Measurements from ENCODE around the gene SLC39A11. TPM values are rescaled to one million over a fixed set of nuclear protein-coding genes. Genes with fewer than 3 reads are reported as not detected.

Gene SLC39A11
- total RNA-seq, 4 donors from 2014 or later = 23.0 to 30.9 (median 27.6) TPM

DNA sequence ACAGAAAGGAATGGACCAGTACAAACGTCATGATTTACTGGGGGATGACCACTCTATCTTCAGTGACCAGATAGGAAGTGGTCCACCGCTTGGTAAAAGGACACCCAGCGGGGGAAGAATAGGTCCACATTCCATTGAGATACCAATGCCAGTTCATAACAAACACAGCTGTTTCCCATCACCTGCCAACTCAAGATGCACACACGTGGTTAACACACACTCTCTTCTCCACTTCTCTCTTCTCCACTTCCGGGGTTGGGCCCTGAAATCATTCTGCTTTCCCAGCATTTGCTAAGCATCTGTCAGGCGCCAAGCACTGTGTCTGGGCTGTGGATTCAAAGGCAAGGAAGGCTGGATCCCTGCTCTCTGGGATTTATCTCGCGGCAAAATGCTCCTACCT lies 175.5 kb downstream of the SLC39A11 start:
- Histone ChIP-seq H3K36me3 (no peaks in the 10 kb centered on the region), H3K4me1 (no peaks in the 10 kb centered on the region), H3K9me3 (no peaks in the 10 kb centered on the region), H3K27me3 (no peaks in the 10 kb centered on the region), H3K4me3 (no peak overlapping the region), H3K27ac (no peak overlapping the region)
- no peak for TF ChIP-seq POLR2A (IDR thresholded peaks at IDR 0.05)
- 81 to 83% methylated on average over 8 of the region's 8 CpGs for WGBS, 2 donors
- intact Hi-C loops (cut with DNase I) = no loop called here
- no peak for DNase-seq

DNA sequence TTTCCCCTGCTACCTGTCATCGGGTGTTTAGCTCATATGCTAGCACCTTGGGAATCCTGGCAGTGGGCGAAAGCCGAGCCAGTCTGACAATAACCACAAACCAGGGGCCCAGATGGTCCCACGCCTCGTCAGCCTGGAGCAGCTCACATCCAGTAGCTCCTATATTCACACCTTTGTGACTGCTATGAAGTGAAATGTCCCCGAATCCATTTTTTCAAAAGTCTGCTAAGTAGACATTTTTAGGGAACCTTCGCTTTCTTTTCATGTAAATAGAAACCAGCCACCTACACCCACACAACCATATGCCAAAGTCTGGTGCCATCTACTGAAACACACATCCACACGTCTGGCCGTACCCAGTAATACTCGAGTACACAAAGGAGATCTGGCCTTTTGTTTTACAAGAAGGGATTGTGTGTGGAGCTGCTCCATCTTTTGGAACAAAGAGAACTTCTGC lies 176.8 kb downstream of the SLC39A11 start:
- Histone ChIP-seq H3K4me1 (no peaks in the 10 kb centered on the region), H3K27ac (no peak overlapping the region), H3K27me3 (no peaks in the 10 kb centered on the region), H3K36me3 (no peaks in the 10 kb centered on the region), H3K4me3 (no peak overlapping the region), H3K9me3 (no peaks in the 10 kb centered on the region)
- WGBS, 2 donors = 91% methylated on average over 10 of the region's 10 CpGs
- intact Hi-C loops (cut with DNase I) = no loop called here
- no peak for DNase-seq
- TF ChIP-seq POLR2A (IDR thresholded peaks at IDR 0.05) = no peak
- TF ChIP-seq CTCF (IDR thresholded peaks at IDR 0.05) = no peak

GRCh38 chr17:72913142-72913682 lies 179.3 kb downstream of the SLC39A11 start:
- TF ChIP-seq POLR2A (IDR thresholded peaks at IDR 0.05) (no peak), CTCF (IDR thresholded peaks at IDR 0.05) (no peak)
- DNase-seq = no peak
- intact Hi-C loops (cut with DNase I) = no loop called here
- no peak overlapping the region for H3K4me3 ChIP-seq
- H3K9me3 ChIP-seq = no peaks in the 10 kb centered on the region
- H3K36me3 ChIP-seq = peaks cover 0 to 8% (median 0%) of the 10 kb centered on the region in 3 donors
- H3K4me1 ChIP-seq = no peaks in the 10 kb centered on the region
- H3K27me3 ChIP-seq = no peaks in the 10 kb centered on the region
- H3K27ac ChIP-seq = no peak overlapping the region
- 88 to 89% methylated on average over 5 of the region's 5 CpGs for WGBS, 2 donors

DNA sequence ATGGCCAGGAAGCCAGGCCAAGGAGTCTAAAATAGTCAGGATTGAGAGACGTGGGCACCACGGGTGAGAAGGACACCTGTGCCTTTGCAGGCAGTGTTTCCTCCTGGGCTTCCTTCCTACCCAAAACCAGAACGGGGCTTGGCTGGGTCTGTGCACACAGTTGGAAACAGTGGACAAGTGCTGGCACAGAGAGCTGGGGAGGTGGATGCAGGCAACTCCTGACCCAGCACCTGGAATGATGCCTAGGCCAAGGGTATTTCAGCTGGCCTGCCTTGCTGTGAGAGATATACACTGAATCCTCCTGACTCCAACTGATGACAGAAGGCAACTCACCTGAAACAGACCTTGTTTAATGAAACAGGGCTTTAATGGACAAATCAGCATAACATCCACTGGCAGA lies 186.2 kb downstream of the SLC39A11 start:
- H3K36me3 ChIP-seq = peaks cover 0 to 8% (median 0%) of the 10 kb centered on the region in 3 donors
- H3K4me3 ChIP-seq = no peak overlapping the region
- H3K4me1 ChIP-seq = peaks cover 0 to 4% (median 0%) of the 10 kb centered on the region in 3 donors
- 52 to 56% methylated on average over 3 of the region's 3 CpGs for WGBS, 2 donors
- intact Hi-C loops (cut with DNase I) = no loop called here
- H3K27me3 ChIP-seq = no peaks in the 10 kb centered on the region
- no peaks in the 10 kb centered on the region for H3K9me3 ChIP-seq
- DNase-seq = no peak
- TF ChIP-seq CTCF (IDR thresholded peaks at IDR 0.05) (no peak), POLR2A (IDR thresholded peaks at IDR 0.05) (no peak)
- no peak overlapping the region for H3K27ac ChIP-seq

- Histone ChIP-seq H3K36me3 (no peaks in the 10 kb centered on the region), H3K4me1 (peaks cover 0 to 15% (median 0%) of the 10 kb centered on the region in 3 donors), H3K9me3 (no peaks in the 10 kb centered on the region), H3K27me3 (no peaks in the 10 kb centered on the region), H3K27ac (no peak overlapping the region), H3K4me3 (no peak overlapping the region)
- WGBS, 2 donors = 59 to 72% methylated on average over 4 of the region's 4 CpGs
- no peak for DNase-seq
- TF ChIP-seq CTCF (IDR thresholded peaks at IDR 0.05) (no peak), POLR2A (IDR thresholded peaks at IDR 0.05) (no peak)
- intact Hi-C loops (cut with DNase I) = no loop called here
Measured at GRCh38 chr17:72903522-72903921, 189.0 kb downstream of the SLC39A11 start.

DNA sequence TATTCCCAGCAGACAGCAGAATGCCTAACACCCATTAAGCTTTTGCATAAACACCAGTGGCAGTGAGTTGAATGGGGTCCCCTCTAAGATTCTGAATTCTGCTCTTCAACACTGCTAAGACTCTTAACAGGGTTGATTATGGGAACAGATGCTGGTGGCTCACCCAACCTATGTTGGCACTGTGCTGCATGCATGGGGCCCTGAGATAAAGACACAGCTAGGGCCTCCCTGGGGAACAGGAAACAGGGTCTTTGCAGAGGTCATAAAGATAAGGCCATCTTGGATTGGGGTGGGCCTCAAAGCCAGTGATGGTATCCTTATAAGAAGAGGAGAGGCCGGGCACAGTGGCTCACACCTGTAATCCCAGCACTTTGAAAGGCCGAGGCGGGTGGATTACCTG lies 190.8 kb downstream of the SLC39A11 start:
- intact Hi-C loops (cut with DNase I) = no loop called here
- Histone ChIP-seq H3K4me1 (peaks cover 0 to 15% (median 0%) of the 10 kb centered on the region in 3 donors), H3K27ac (no peak overlapping the region), H3K27me3 (no peaks in the 10 kb centered on the region), H3K4me3 (no peak overlapping the region), H3K36me3 (peaks cover 0 to 12% (median 0%) of the 10 kb centered on the region in 3 donors), H3K9me3 (no peaks in the 10 kb centered on the region)
- TF ChIP-seq POLR2A (IDR thresholded peaks at IDR 0.05) (no peak), CTCF (IDR thresholded peaks at IDR 0.05) (no peak)
- DNase-seq = no peak
- WGBS, 2 donors = 74 to 100% methylated on average over 3 of the region's 3 CpGs

Measured in esophagus squamous epithelium (tissue), 5 donors.